ENCODE data around the gene OPTC. TPM values are rescaled to one million over a fixed set of nuclear protein-coding genes. Genes with fewer than 3 reads are reported as not detected.

The OPTC gene
- total and polyA plus RNA-seq, 4 donors: not detected

DNA sequence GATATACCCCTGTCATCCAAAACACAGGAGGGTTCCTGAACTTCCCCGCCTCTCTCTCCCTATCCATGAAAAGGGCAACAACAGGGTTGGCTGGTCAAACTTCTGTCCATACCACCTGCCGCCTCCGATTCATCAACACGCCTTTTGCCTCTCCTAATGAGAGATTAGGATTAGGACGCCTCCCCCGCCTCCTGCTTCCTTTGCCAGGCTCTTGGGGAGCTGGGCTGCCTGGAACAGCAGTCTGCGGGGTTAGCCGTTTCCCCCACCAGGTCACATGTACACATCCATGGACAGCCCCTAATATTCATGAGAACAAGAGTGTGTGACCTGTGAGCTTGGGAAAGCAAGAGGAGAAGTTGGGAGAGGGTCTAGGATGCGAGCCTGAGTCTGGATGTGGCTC is 2.3 kb upstream of the OPTC start:
- no peak overlapping the region for H3K27ac ChIP-seq (ENCODE audit: low read depth in 1 of 2, low read length in 1 of 2)
- DNase-seq: no peak
- H3K9ac ChIP-seq (ENCODE audit: insufficient read depth in 1 of 2, low read length in 2 of 2): no peak overlapping the region

DNA sequence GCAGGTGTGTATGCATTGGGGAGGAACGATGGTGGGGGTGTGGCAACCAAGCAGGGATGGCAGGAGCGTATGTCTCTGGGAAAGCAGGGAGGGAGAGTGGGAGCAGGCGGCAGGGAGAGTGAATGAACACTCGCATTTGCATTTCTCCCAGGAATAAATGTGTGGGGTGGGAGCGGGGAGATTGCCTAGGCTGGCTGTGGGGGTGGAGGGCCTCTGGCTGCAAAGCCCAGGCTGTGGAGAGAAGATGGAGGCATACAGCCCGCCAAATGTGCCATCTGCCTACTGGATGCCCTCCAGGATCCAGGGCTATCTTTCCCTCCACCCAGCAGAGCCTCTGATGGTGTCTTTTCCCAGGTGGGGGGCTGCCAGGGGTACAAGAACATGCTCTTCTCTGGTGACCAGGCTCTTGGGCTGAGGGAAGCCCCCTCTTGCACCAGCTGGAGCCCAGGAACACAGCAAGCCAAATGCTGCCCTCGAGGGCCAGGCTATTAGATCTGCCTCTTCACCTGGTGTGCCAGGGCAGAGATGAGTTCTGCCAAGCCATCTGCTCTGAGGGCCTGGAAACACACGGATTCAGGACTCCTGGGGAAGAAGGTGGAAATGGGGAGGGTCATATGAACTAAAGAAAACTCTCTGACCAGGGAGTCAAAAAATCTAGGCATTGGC is 1.7 kb upstream of the OPTC start:
- ATAC-seq (ENCODE audit: insufficient read depth, low FRiP score) (no peak), DNase-seq (no peak)
- WGBS, 2 donors: 72 to 80% methylated on average over 8 of the region's 8 CpGs

More for the DNA sequence above, 2.3 kb upstream of the OPTC start:
- Histone ChIP-seq H3K4me3 (no peak overlapping the region), H3K36me3 (ENCODE audit: control insufficient read depth in 4 of 4, insufficient read depth in 4 of 4, low read length in 4 of 4) (no peaks in the 10 kb centered on the region), H3K9me3 (ENCODE audit: control insufficient read depth in 4 of 4, insufficient read depth in 3 of 4, low read length in 3 of 4) (no peaks in the 10 kb centered on the region), H3K27me3 (ENCODE audit: control insufficient read depth in 3 of 3, insufficient read depth in 3 of 3, low read length in 2 of 3) (no peaks in the 10 kb centered on the region), H3K4me1 (ENCODE audit: control insufficient read depth in 5 of 5, insufficient read depth in 5 of 5, low read length in 5 of 5) (peaks cover 0 to 11% (median 0%) of the 10 kb centered on the region in 5 donors)
- ATAC-seq (ENCODE audit: insufficient read depth, low FRiP score): no peak
- WGBS, 2 donors: 84 to 90% methylated on average over 9 of the region's 9 CpGs
- TF ChIP-seq, protein P1, sequence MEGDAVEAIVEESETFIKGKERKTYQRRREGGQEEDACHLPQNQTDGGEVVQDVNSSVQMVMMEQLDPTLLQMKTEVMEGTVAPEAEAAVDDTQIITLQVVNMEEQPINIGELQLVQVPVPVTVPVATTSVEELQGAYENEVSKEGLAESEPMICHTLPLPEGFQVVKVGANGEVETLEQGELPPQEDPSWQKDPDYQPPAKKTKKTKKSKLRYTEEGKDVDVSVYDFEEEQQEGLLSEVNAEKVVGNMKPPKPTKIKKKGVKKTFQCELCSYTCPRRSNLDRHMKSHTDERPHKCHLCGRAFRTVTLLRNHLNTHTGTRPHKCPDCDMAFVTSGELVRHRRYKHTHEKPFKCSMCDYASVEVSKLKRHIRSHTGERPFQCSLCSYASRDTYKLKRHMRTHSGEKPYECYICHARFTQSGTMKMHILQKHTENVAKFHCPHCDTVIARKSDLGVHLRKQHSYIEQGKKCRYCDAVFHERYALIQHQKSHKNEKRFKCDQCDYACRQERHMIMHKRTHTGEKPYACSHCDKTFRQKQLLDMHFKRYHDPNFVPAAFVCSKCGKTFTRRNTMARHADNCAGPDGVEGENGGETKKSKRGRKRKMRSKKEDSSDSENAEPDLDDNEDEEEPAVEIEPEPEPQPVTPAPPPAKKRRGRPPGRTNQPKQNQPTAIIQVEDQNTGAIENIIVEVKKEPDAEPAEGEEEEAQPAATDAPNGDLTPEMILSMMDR (IDR thresholded peaks at IDR 0.05; ENCODE audit: control extremely low read depth, extremely low read depth): no peak

DNA sequence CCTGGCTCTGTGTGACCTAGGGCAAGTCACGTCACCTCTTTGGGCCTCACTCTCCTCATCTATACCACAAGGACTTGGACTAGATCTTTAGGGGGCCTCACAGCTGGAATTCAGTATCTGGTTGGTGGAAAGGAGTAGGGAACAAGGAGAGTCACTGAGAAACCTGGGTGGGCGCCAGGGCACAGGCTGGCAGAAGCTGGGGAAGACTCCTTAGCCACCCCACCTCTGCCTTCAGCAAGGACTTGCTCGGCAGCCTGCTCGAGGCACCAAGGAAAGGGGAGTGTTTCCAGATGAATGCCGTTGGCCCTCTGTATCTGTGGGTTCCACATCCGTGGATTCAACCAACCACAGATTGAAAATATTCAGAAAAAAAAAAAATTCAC is 1.2 kb upstream of the OPTC start:
- Histone ChIP-seq H3K4me3 (no peak overlapping the region), H3K9ac (ENCODE audit: insufficient read depth in 1 of 2, low read length in 2 of 2) (no peak overlapping the region), H3K4me1 (ENCODE audit: control insufficient read depth in 5 of 5, insufficient read depth in 5 of 5, low read length in 5 of 5) (peaks cover 0 to 2% (median 0%) of the 10 kb centered on the region in 5 donors), H3K36me3 (ENCODE audit: control insufficient read depth in 4 of 4, insufficient read depth in 4 of 4, low read length in 4 of 4) (no peaks in the 10 kb centered on the region), H3K9me3 (ENCODE audit: control insufficient read depth in 4 of 4, insufficient read depth in 3 of 4, low read length in 3 of 4) (no peaks in the 10 kb centered on the region), H3K27me3 (ENCODE audit: control insufficient read depth in 3 of 3, insufficient read depth in 3 of 3, low read length in 2 of 3) (no peaks in the 10 kb centered on the region), H3K27ac (ENCODE audit: low read depth in 1 of 2, low read length in 1 of 2) (no peak overlapping the region)
- ATAC-seq (ENCODE audit: insufficient read depth, low FRiP score): no peak
- WGBS, 2 donors: 83 to 95% methylated on average over 6 of the region's 6 CpGs
- TF ChIP-seq, protein P1 (IDR thresholded peaks at IDR 0.05; ENCODE audit: control extremely low read depth, extremely low read depth): no peak
- no peak for DNase-seq

More for the DNA sequence above, 1.7 kb upstream of the OPTC start:
- H3K4me1 ChIP-seq (ENCODE audit: control insufficient read depth in 5 of 5, insufficient read depth in 5 of 5, low read length in 5 of 5): peaks cover 0 to 5% (median 0%) of the 10 kb centered on the region in 5 donors
- TF ChIP-seq, protein P1 (IDR thresholded peaks at IDR 0.05; ENCODE audit: control extremely low read depth, extremely low read depth): no peak
- H3K4me3 ChIP-seq: no peak overlapping the region
- no peaks in the 10 kb centered on the region for H3K27me3 ChIP-seq (ENCODE audit: control insufficient read depth in 3 of 3, insufficient read depth in 3 of 3, low read length in 2 of 3)
- H3K9ac ChIP-seq (ENCODE audit: insufficient read depth in 1 of 2, low read length in 2 of 2): no peak overlapping the region
- no peaks in the 10 kb centered on the region for H3K36me3 ChIP-seq (ENCODE audit: control insufficient read depth in 4 of 4, insufficient read depth in 4 of 4, low read length in 4 of 4)
- no peaks in the 10 kb centered on the region for H3K9me3 ChIP-seq (ENCODE audit: control insufficient read depth in 4 of 4, insufficient read depth in 3 of 4, low read length in 3 of 4)
- H3K27ac ChIP-seq (ENCODE audit: low read depth in 1 of 2, low read length in 1 of 2): no peak overlapping the region

DNA sequence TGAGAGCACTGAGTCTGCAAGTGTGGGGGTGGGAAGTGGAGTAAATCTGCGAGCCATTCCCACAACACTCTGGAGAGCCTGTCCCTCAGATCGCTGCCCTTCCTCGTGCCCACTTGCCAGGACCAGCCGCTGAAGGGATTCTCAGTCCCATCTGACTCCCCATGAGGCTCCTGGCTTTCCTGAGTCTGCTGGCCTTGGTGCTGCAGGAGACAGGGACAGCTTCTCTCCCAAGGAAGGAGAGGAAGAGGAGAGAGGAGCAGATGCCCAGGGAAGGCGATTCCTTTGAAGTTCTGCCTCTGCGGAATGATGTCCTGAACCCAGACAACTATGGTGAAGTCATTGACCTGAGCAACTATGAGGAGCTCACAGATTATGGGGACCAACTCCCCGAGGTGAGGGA is 1.9 kb downstream of the OPTC start:
- no peak for DNase-seq
- no peaks in the 10 kb centered on the region for H3K9me3 ChIP-seq (ENCODE audit: control insufficient read depth in 4 of 4, insufficient read depth in 3 of 4, low read length in 3 of 4)
- H3K9ac ChIP-seq (ENCODE audit: insufficient read depth in 1 of 2, low read length in 2 of 2): no peak overlapping the region
- no peak overlapping the region for H3K27ac ChIP-seq (ENCODE audit: low read depth in 1 of 2, low read length in 1 of 2)
- no peaks in the 10 kb centered on the region for H3K36me3 ChIP-seq (ENCODE audit: control insufficient read depth in 4 of 4, insufficient read depth in 4 of 4, low read length in 4 of 4)
- WGBS, 2 donors: 79 to 80% methylated on average over 7 of the region's 7 CpGs
- TF ChIP-seq, protein P1 (IDR thresholded peaks at IDR 0.05; ENCODE audit: control extremely low read depth, extremely low read depth): no peak
- no peaks in the 10 kb centered on the region for H3K4me1 ChIP-seq (ENCODE audit: control insufficient read depth in 5 of 5, insufficient read depth in 5 of 5, low read length in 5 of 5)
- H3K27me3 ChIP-seq (ENCODE audit: control insufficient read depth in 3 of 3, insufficient read depth in 3 of 3, low read length in 2 of 3): no peaks in the 10 kb centered on the region
- ATAC-seq (ENCODE audit: insufficient read depth, low FRiP score): no peak
- H3K4me3 ChIP-seq: no peak overlapping the region
